GM18867 (cell line): ENCODE measurements around the gene PIGU.
A peak's percentile ranks its signal among the peaks of the same experiment; 100 is the strongest.
"Not testable (repeated sequence)": the region's sequence is repeated elsewhere in the genome, so short reads cannot be mapped to it uniquely, and the experiment has no call there.

Experiments
- ATAC-seq: cut with Tn5 transposase; IDR thresholded peaks from one replicate; pipeline ENCODE4 v1.9.1; 2021; ENCODE audit warnings: mild to moderate bottlenecking, moderate library complexity; ENCODE audit not compliant: unreplicated experiment

PIGU gene

DNA sequence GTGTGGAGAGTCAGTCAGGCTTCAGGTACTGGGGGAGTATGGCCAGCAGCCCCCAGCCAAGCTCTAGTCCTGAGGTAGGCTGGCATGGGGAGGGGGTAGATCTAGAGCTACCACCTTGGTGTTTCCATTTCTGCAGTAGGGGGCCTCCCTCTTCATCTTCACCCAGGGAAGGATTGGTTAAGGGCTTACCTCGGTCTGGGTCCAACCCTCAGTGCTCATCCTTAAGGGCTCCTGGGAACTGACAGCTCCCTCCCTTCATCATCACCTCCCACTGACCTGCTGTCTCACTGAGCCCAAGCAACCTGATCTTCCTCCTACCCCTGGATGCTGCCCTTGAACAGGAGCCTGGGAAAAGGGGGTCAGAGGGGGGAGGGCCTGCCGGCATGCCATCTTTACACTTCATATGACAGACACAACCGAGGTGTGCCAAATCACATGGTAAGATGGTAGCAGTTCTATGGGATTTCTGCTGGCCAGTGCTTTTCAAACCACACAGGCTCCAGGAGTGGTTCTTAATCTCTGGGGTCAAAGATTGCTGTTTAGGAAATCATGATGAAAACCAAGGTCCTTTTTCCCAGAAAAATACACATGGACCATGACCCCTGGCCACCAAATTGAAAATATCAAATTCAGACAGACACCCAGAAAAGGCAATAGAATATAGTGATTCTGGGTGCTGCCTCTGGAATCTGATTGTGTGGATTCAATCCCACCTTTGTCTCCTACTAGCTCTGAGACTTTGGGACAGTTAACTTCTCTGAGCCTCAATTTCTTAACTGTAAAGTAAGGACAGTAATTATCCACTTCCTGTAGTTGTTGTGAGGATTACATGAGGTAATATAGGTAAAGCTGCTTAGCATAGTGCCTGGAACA, 30.3 kb upstream of the PIGU start:
- ATAC-seq = no peak

DNA sequence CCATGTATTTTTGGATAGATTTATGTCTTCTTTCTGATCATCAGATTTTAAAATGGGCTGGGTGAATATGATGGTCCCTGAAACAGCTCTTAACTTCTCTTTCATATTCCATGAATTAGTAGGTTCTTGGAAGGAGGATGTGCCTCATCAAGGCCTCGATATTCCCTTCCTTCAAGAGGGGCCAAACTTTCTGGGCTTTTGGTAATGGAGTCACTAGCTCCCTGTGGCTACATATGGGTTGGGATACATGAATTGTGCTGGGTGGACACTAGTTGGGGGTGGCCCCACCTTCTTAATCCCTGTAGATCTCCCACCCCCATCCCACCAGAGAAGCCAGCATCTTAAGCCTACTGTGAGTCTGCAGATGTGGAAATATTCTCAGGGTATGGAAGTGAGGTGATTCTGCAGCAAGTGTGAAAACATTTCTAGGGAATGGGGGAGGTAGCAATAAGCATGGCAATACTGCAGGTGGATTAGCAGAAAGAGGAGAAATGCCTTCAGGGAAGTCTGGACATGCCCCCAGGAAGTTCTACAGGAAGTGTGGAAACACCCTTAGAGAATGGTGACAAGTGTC, 29.5 kb upstream of the PIGU start:
- ATAC-seq = no peak

DNA sequence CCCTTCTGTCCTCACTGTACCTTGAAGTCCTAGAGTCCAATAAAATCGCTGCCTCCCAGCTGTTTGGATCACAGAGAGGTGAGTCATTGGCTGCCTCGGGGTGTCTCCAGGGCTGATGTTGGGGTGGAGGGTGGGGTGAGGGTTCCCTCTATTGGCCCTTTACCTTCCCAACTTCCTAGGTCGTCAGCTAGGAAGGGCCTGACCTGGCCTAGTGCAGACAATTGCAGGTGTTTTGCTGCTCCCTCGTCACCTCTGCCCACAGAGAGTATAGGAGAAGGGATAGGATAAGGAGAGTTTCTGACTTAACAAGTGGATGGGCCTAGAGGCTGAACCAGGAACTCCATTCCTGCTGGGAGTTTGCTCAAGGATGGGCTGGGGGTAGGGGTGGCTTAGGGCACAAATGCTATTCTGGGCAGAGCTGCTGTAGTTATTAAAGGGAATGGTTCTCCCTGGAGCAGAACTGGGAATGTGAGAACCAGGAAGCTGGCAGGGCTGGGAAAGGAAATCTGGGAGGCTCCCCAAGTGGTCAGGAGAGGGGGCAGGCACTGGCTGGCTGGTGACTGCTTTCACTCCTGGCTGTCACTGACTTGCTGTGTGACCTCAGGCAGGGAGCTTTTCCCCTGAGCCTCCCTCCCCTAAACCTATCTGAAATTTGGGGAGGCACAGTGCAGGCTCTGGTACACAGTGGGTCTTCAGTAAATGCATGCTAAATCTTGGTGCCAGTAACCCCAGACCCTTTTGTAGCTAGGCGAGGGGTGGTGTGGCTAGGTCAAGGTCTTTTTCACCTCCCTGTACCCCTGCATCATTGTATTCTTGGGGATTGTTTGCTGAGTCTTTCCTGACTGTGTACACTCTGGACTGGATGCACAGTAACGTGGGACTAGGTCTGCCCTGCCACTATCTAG, 28.8 kb upstream of the PIGU start:
- no peak for ATAC-seq

DNA sequence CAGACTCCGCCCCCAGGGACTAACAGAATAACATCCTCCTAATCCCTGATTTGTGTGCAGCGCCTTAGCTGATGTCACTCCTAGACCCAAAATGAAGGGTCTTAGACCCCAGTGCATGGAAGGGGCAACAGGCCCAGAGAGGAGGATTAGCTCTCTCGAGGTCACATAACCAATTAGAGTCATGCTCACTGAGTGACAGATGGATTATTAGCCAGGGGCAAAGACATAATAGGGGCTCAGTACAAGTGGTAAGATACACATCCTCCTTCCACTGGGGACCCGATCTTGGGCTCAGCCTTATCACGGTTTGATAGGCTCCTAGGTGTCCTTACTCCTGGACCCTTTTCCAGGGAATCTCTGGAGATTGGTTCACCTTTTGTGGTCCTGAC, 28.1 kb upstream of the PIGU start:
- ATAC-seq = no peak

DNA sequence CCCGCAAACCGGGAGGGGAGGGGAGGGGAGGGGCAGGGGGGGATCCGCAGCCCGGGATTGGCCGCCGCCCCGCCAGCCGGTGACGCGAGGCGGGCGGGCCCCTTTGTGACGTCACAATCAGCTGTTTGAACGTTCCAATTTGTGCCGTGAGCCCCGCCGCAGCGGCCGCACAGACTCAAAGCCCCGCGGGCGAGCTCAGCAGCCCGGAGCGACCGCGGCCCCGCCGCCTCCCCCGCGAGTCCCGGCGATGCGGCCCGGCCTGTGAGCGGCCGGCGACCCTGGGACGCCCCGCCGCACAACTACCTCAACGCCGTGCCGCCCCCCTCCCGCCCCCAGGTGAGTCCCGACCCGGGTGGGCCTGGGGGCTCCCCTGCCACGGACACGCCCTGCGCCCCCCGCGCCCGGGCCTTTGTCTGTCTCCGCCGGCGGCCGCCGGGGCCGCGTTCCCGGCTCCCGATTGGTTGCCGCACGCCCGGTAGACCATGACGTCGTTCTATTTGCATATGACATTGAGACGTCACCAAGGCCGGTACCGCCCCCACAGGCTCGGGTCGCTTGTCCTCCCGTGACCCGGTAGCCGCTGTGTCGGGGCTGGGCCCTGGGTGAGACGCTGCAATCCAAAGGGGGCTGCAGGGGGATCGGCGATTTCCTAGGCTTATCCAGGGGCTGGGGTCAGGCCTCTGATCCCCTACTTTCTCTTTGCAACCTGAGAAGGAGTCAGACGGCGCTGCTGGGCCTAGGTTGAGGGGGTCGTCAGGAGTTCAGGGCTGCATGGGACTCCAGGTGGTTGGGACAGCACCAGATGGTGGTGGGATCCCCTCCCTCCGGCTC, 27.5 kb upstream of the PIGU start, which contains the start of gene TP53INP2:
TP53INP2 (plus strand) TSS at position 168 of the 831 bp plus-strand sequence. CDS start 4,396 bp downstream, outside the sequence.
- ATAC-seq = peak; percentile 57

DNA sequence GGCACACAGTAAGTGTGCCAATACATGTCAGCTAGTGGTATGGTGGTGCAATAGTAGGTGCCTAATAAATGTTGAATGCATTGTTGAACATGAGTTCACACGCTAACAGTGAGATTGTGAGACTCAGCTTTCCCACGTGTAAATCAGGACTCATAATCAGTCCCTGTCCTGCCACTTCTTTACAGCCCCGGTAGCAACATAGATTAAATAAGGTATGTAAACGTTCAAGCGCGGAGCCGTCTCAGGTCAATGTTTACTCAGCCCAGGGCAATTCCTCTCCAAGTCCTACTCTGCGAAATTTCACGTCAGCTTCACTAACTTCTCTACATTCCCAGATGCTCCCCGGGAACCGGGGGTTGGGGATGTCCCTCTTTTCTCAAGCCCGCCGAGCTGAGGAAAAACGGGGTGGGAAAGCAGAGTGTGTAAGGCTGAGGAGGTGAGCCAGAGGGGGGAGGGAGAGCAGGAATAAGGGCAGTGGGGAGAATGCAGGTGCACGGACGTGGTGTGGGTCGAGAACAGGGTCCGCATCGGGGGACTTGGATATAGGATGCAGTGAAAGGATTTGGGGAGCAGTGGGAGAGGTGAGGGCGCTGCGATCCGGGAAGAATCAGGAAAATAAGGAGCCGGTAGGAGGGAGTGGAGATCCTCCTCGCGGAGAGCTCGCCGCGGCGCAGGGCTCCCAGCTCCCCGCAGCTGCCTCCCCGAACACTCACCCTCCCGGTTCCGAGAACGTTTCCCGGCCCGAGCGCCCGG, 26.7 kb upstream of the PIGU start:
- no peak for ATAC-seq

DNA sequence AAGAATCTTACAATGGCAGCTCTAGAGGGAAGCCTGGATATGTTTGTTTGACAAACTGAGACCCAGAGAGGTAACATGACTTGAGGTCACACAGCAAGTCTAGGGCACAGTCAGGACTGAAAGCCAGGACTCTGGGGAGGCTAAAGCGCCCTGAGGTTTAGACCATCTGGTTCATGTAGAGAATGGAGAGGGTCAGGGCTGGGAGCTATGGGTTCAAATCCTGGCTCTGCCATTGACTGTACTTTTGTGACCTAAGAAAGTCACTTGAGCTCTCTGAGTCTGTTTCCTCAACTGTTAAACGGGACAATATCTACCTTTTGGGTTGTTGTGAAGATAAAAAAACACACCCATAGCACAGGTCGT, 26.1 kb upstream of the PIGU start:
- ATAC-seq = no peak

DNA sequence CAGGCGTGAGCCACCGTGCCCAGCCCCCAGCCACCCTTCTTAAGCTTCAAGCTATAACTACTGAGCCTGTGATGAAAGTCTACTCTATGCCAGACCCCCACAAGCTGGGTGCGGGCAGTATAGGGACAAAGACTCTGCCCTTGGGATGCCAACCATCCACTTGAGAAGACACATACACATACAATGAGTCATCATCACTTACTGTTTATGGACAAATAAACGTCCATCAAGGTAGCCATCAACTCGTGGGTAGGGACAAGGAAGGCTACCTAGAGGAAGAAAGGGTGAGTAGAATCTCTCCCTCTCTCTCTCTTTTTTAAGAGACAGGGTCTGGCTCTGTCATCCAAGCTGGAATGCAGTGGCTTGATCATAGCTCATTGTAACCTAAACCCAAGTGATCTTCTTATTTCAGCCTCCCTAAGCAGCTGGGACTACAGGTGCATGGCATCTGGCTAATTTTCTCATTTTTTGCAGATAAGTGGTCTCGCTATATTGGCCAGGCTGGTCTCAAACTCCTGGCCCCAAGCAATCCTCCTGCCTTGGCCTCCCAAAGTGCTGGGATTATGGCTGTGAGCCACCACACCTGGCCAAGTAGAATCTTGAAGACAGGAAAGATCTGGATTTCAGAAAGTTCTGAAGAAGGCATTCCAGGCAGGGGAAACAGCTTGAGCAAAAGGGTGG, 24.7 kb upstream of the PIGU start:
- no peak for ATAC-seq

DNA sequence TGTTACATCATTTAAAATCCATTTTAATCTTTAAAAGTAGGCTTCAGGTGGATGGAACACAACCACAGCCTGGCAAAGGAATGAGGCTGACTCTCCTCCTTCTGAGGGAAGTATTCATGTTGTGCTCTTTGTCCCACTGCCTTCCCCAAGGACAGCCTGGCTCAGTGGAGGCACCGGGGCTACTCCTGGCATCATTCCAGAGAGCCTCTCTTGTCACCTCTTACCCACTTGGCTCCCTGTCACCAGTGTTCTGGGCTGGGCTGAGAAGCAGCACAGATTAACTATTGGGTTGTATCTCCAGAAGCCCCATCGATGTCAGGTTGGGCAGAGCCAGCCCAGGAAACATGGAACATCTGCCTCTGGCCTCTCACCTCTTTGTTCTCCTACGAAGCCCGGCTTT, 16.5 kb upstream of the PIGU start:
- ATAC-seq = no peak

DNA sequence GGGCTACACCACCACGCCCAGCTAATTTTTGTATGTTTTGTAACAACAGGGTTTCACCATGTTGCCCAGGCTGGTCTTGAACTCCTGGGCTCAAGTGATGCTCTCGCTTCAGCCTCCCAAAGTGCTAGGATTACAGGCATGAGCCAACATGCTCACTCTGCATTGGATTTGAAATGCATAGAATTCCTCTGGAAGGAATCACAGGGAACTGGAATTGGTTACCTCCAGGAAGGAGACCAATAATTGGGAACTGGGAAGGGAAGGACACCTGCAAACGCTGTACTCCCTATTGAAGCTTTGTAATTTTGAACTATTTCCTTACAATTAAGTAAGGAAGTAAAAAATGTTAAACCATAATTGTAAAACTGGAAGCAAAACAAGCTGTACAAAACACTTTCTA, 14.9 kb upstream of the PIGU start:
- no peak for ATAC-seq

DNA sequence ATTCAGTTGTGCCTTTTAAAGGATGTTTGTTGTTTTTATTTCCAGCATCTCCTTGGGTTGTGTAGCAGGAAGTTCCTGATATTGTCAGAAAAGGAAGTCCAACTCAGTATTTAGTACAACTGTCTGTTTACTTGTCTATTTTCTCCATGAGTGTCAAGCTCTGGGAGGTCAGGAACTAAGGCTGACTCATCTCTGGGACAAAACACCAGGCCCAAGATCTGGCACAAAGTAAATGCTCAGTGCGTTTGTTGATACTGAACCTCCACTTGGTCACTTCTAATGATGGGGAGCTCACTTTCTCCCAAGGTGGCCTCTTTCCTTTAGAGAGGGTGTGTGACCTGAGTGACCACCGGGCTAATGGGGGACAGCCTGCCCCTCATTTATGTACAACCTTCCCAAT, 12.6 kb upstream of the PIGU start:
- ATAC-seq = no peak

DNA sequence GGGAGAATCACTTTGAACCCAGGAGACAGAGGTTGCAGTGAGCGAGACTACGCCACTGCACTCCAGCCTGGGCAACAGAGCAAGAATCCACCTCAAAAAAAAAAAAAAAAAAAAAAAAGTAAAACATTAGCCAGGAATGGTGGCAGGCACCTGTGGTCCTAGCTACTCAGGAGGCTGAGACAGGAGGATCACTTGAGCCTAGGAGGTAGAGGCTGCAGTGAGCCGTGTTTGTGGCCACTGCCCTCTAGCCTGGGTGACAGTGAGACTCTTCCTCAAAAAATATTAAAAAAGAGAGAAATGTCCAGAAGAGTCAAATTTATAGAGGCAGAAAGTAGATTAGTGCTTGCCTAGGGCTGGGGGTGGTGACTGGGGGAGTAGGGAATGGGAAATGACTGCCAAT, 6.8 kb upstream of the PIGU start:
- ATAC-seq = no peak

DNA sequence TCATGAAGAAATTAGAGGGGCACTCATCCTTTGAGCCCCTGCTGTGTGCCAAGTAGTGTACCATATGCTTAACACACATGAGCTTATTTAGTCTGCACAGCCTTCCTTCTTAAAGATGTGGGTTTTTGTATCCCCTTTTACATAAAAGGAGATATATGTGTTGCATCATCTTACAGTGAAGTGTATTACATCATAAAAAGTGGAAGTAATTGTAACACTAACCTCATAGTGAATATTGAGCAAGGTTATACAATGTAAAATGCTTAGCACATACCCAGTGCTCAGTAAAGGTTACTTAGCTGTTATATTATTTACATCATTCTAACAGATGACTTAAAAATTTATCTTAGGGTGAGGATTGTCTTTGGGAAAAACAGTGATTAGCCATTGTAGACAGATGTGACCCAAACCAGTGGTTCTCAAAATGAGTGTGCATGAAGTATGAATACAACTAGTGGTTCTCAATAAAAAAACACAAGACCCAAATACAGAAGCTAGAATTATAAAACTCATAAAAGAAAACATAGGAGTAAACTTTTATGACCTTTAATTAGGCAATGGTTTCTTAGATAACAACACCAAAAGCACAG, 3.8 kb upstream of the PIGU start:
- no peak for ATAC-seq

DNA sequence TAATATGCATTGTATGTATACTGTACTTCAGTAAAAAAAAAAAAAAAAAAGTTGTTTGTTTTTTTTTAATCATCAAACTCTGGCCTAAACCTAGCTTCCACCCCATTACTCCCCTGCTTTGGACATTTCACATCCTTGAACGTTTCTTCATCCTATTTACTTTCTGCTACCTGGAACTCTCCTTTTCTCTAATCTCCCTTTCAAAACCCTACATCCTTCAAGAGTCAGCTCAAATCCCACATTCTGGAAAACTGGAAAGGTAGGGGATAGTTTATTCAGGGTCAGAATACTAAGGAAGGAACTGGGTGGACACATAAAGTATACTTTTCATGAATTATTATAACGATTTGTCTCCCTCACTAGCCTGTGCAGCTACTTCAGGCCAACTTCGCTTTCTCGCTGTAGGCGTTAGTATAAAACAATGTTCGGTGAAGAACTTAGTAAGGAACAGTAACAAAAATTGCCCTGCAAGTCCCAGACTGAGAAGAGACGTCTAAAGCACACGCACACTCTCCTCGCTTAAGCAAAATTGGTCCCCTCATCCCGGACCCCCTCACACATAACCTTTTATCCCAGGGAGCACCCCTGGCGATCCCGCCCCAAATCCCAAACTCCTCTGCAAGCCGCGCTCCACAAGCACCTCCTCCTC, 775 bp downstream of the PIGU start:
- no peak for ATAC-seq

DNA sequence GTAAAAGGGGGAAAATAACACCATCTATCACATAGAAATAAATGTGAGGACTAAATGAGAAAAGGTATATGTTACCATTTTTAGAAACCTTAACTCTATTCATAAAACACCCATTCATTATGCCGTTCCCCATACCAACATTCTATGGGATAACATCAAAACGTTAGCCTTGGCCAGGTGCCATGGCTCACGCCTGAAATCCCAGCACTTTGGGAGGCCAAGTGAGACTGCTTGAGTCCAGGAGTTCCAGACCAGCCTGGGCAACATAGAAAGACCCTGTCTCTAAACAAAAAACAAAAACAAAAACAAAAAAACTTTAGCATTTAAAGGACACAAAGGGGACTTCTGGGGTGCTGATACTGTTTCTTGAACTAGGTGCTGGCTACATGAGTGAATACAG, 1.3 kb downstream of the PIGU start:
- no peak for ATAC-seq

DNA sequence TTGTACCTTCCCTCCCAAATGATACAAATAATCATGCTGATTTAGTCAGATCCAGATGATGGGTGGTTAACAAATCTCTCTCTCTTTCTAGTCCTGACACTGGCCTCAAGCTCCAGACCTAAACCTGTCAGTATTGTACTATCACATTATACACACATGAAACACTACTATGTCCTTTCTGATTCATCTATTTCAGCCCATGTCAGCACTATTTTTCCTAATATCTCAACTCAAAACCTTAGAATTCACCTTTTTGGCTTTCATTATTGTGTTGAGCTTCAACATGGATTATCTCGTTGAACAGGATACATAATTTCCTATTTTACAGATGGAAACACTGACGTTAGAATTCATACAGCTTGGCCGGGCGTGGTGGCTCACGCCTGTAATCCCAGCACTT, 3.5 kb downstream of the PIGU start:
- ATAC-seq = no peak

DNA sequence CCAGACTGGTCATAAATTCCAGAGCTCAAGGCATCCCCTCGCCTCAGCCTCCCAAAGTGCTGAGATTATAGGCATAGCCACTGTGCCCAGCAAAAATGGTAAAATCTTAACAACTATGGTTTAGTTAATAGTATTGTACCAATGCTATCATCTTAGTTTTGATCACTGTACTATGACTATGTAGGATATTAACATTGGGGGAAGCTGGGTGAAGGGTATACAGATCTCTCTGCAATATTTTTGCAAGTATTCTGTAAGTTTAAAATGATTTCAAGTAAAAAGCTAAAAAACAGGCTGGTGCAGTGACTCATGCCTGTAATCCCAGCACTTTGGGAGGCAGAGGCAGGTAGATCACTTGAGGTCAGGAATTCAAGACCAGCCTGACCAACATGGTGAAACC, 7.8 kb downstream of the PIGU start:
- no peak for ATAC-seq

DNA sequence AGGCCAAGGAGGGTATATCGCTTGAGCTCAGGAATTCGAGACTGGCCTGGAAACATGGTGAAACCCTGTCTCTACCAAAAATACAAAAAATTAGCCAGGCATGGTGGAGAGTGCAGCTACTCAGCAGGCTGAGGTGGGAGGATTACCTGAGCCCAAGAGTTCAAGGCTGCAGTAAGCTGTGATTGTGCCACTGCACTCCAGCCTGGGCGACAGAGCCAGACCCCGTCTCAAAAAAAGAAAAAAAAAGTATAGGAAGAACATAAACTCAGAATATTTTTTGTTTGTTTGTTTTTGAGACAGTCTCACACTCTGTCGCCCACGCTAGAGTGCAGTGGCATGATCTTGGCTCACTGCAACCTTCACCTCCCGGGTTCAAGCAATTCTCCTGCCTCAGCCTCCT, 12.1 kb downstream of the PIGU start:
- not testable (repeated sequence) for ATAC-seq
